Stimulated activated CD8-positive, alpha-beta memory T cell treated with anti-CD3 and anti-CD28 coated beads, Interleukin-4, amount 100 ng/mL, for 1 hour (primary cell): ENCODE measurements around the gene PSMD4.
"Not testable (repeated sequence)": the region's sequence is repeated elsewhere in the genome, so short reads cannot be mapped to it uniquely, and the experiment has no call there.

ENCODE experiments used
- DNase-seq, 2 donors: peaks; one replicate each; pipeline ENCODE4 v3.0.0-alpha.2; 2020; ENCODE audit warnings: low read depth in 2 of 2, low spot score in 1 of 2

PSMD4 gene

DNA sequence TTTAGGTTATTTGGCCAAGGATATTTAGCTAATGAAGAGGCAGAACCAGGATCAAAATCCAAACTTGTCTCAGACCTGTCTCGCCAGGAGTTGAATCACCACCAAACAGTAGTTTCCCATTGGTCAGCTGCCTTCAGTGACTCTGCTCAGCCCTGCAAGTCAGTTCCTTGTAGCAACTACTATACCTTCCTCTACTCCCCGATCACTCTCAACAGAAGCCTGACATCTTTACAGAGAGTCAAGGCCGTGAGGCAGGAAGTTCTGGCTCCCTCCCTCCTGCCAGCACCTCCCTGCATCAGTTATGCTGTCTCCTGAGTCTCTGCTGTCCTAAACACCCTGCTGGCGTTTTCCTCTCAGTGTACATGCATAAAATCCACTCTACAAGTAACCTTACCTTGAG, 13.2 kb downstream of the PSMD4 start:
- DNase-seq = no peak

- no peak for DNase-seq
Observed at GRCh38 chr1:151273924-151274466, 19.5 kb downstream of the PSMD4 start.

DNA sequence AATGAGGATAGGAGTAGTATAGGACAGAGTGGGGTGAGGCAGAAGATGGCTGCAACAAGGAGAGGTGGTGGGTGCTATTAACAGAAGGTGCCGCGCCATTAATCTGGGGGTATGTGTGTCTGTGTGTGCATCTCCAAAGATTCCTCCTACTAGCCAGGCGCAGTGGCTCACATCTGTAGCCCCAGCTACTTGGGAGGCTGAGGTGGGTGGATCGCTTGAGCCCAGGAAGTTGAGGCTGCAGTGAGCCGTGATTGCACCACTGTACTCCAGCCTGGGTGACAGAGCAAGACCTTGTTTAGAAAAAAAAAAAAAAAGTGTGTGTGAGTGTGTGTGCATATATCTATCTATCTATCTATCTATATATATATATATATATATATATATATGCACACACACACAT, 20.8 kb downstream of the PSMD4 start:
- not testable (repeated sequence) for DNase-seq

GRCh38 chr1:151277249-151277648, 22.7 kb downstream of the PSMD4 start:
- DNase-seq = no peak

GRCh38 chr1:151281225-151281968, 26.9 kb downstream of the PSMD4 start:
- DNase-seq = peak; percentile 91 to 95

- peak; percentile 91 to 96 for DNase-seq
Observed at GRCh38 chr1:151281969-151282882, 27.7 kb downstream of the PSMD4 start, which contains the start of gene ZNF687. TSS of gene ZNF687 (plus strand) at chr1:151282299. CDS start at chr1:151286292, 3,993 bp downstream.

DNA sequence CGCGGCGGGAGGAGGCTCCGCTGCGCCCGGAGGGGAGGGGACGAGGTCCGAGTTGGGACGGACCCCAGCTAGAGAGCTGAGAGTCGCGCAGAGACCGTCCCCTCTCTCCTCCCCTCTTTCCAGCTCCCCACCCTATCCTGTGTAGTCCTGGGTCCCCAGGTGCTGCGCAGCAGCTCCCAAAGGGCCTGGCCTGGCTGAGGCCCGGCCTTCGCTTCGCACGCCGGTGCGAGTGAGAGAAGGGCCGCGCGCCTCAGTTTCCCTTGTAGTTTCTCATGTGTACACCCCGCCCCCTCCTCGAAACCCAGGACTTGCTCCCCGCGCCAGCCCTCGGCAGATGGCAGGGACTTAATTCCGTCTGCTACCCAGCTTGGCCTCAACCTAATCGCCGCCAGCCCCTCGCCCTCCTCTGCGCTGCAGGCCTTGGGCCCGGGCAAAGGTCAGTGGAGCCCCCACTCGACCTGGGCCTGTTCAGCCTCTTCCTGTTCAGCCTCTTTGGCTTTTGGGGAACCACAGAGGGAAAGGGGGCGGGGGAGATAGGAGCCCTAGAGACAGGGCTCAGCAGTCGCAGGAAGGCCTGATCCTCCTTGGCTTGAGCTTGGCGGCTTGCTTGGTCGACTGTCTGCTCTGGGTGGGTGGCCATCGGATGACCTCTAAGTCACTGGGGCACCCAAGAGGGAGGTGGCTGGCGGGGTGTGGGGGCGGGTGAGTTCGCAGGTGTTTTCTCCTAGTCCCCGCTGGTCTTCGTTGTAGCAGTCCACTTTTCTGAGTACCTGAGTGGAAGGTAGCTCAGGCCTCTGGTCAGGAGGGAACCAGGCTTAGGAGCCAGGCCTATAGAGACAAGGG, 28.6 kb downstream of the PSMD4 start:
- no peak for DNase-seq

GRCh38 chr1:151284013-151284577, 29.6 kb downstream of the PSMD4 start:
- no peak for DNase-seq

- no peak for DNase-seq
Observed at GRCh38 chr1:151286619-151287340, 32.2 kb downstream of the PSMD4 start.

GRCh38 chr1:151287341-151287699, 32.8 kb downstream of the PSMD4 start:
- no peak for DNase-seq

GRCh38 chr1:151287767-151288500, 33.4 kb downstream of the PSMD4 start:
- DNase-seq = no peak

DNA sequence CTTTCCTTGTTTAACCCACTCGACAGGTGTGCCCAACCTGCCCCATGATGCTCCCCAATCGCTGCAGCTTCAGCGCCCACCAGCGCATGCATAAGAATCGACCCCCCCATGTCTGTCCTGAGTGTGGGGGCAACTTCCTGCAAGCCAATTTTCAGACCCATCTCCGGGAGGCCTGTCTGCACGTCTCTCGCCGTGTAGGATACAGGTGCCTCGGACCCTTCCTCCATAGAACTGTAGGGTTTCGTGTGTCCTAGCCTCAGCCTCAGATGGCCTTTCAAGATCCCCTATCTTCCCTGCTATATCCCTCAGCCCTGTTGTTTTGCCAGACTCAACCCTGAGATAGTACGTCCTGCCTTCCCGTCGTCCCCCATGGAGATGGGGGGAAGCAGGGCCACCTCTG, 34.0 kb downstream of the PSMD4 start:
- DNase-seq = no peak

GRCh38 chr1:151289080-151289935, 34.8 kb downstream of the PSMD4 start:
- no peak for DNase-seq

DNA sequence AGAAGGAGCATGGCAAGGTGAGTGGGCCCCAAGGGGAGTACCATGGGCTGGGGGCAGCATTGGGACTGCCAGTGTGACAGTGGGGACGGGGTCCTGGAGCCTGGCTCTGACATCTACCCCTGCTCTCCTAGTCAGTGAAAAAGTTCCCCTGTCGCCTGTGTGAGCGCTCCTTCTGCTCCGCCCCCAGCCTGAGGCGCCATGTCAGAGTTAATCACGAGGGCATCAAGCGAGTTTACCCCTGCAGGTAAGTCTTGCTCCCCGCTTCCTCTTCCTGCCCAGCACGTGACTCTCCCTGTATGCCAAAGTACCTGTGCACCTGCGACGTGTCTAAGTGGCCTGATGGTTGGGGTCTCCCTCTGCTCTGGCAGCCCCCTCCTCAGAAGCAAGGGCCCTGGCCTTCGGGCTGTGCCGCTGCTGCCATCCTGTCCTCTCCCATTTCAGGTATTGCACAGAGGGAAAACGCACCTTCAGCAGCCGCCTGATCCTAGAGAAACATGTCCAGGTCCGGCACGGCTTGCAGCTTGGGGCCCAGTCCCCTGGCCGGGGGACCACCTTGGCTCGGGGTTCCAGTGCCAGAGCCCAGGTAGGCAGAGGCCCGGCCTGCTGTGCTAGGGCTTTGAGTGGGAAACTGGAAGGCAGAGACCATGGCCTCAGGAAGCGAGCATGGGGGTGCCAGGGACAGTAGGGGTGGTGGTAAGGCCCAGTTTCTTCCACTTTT, 35.6 kb downstream of the PSMD4 start:
- no peak for DNase-seq

DNA sequence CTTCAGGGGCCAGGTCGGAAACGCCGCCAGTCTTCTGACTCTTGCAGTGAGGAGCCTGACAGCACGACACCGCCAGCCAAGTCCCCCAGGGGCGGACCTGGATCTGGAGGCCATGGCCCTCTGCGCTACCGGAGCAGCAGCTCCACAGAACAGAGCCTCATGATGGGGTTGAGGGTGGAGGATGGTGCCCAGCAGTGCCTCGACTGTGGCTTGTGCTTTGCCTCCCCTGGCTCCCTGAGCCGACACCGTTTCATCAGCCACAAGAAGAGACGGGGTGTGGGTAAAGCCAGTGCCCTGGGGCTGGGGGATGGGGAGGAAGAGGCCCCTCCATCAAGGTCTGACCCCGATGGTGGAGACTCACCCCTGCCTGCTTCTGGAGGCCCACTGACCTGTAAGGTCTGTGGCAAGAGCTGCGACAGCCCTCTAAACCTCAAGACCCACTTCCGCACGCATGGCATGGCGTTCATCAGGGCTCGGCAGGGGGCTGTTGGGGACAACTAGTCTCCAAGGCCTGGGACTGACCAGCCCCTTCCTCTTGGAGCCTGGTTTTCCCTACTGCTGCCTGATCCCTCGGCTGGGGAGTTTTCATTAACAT, 36.3 kb downstream of the PSMD4 start:
- DNase-seq = no peak

GRCh38 chr1:151292207-151293030, 37.9 kb downstream of the PSMD4 start:
- no peak for DNase-seq

DNA sequence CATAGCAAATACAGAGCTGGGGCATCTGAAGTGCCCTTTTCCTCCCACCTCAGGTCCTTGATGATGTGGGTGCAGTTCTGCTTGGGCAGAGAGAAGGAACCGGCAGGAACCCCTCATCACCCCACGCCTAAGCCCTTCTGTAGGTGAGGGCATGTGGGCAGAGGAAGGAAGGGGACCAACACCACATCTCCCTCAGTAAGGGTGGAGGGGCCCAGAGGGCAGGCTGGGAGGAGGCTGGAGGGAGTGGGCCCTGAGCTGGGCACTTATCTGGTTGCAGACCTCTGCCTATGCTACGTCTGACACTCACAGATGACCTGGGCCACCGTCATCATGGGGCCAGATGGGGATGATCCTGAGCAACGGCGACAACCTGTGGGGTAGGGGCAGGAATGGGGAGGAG, 38.6 kb downstream of the PSMD4 start:
- DNase-seq = no peak
